Testis (tissue), 3 donors: ENCODE results near the gene GALNT18. TPM values are rescaled to one million over a fixed set of nuclear protein-coding genes. Genes with fewer than 3 reads are reported as not detected.

ENCODE experiments used
- DNase-seq: peaks from one replicate; pipeline ENCODE4 v3.0.0-alpha.2; 2019
- H3K27ac ChIP-seq, 2 donors: fragments of 200-600 bp; sonication (generic); one replicate each; pipeline ENCODE4 v1.5.1; 2019
- H3K27me3 ChIP-seq: fragments of 200-600 bp; sonication (generic); one replicate; pipeline ENCODE4 v1.5.1; 2019
- H3K36me3 ChIP-seq: fragments of 200-600 bp; sonication (generic); one replicate; pipeline ENCODE4 v1.5.1; 2017; ENCODE audit warnings: low read depth; ENCODE audit errors: missing control alignments
- H3K4me1 ChIP-seq: fragments of 200-600 bp; sonication (generic); one replicate; pipeline ENCODE4 v1.5.1; 2019
- H3K4me3 ChIP-seq, 2 donors: fragments of 200-600 bp; sonication (generic); one replicate each; pipeline ENCODE4 v1.5.1; 2017 to 2019
- H3K9me3 ChIP-seq: fragments of 200-600 bp; sonication (generic); one replicate; pipeline ENCODE4 v1.5.1; 2017
- CTCF ChIP-seq, 3 experiments: fragments of 450-650 bp in 2 of 3; fragments of 200-600 bp in 1 of 3; sonication (generic) in 1 of 3; IDR thresholded peaks; one replicate each; pipeline ENCODE4 v1.5.1; 2016 to 2019; ENCODE audit warnings: antibody characterized with exemption in 3 of 3, mild to moderate bottlenecking in 2 of 3, moderate library complexity in 1 of 3
- POLR2A ChIP-seq: fragments of 450-650 bp; IDR thresholded peaks from one replicate; pipeline ENCODE4 v1.6.1; 2017; ENCODE audit warnings: antibody characterized with exemption, mild to moderate bottlenecking, moderate library complexity
- WGBS, 2 donors: methylation state at CpG; one replicate each; pipeline ENCODE4 v1.1.5; 2018; 5-methylcytosine and 5-hydroxymethylcytosine counted together
- intact Hi-C: fragments of 100-400 bp; cut with DNase I; formaldehyde crosslinking; loops from one replicate; pipeline ENCODE4 v1.15.1; 2023; ENCODE audit warnings: low total_unique reads
- polyA plus RNA-seq: library from polyadenylated mRNA; stranded (reverse); fragments of 350-450 nt; fragmentation: Illumina TruSeq; extraction: RNeasy Lipid Tissue Mini Kit (QIAGEN cat#74804); gene quantifications from one replicate; pipeline ENCODE4 v1.2.3, GENCODE V29; 2014; ENCODE audit warnings: low read depth, low replicate concordance; ENCODE audit not compliant: insufficient read depth
- total RNA-seq, 2 donors: library from RNA; depleted of rRNA; stranded (reverse); fragments of >200 nt; gene quantifications; one replicate each; pipeline ENCODE4 v1.2.3, GENCODE V29; 2016

Gene GALNT18
- total and polyA plus RNA-seq, 3 donors from 2014 or later, result 39.2 to 106 (median 73.9) TPM

- no peak for TF ChIP-seq POLR2A
- no peak for TF ChIP-seq CTCF (IDR thresholded peaks at IDR 0.05)
Observed at GRCh38 chr11:11588891-11589290, 32.9 kb downstream of the GALNT18 start.

GRCh38 chr11:11588243-11588642 lies 33.6 kb downstream of the GALNT18 start:
- H3K36me3 ChIP-seq, result no peaks in the 10 kb centered on the region
- H3K4me1 ChIP-seq, result no peaks in the 10 kb centered on the region

More at GRCh38 chr11:11588891-11589290, 32.9 kb downstream of the GALNT18 start:
- Histone ChIP-seq H3K4me3 (no peak overlapping the region), H3K27me3 (no peaks in the 10 kb centered on the region), H3K9me3 (no peaks in the 10 kb centered on the region), H3K27ac (no peak overlapping the region), H3K36me3 (no peaks in the 10 kb centered on the region), H3K4me1 (no peaks in the 10 kb centered on the region)
- intact Hi-C loops, result no loop called here
- WGBS, 2 donors, result 31 to 75% methylated on average over 1 of the region's 1 CpG
- no peak for DNase-seq

GRCh38 chr11:11587122-11587521 lies 34.7 kb downstream of the GALNT18 start:
- Histone ChIP-seq H3K27me3 (no peaks in the 10 kb centered on the region), H3K27ac (no peak overlapping the region), H3K4me1 (no peaks in the 10 kb centered on the region), H3K36me3 (no peaks in the 10 kb centered on the region), H3K9me3 (no peaks in the 10 kb centered on the region), H3K4me3 (no peak overlapping the region)
- no peak for DNase-seq
- TF ChIP-seq POLR2A, result no peak
- no peak for TF ChIP-seq CTCF (IDR thresholded peaks at IDR 0.05)
- intact Hi-C loops, result no loop called here
- WGBS, 2 donors, result 93 to 94% methylated on average over 4 of the region's 4 CpGs

More at GRCh38 chr11:11588243-11588642, 33.6 kb downstream of the GALNT18 start:
- TF ChIP-seq CTCF (IDR thresholded peaks at IDR 0.05) (no peak), POLR2A (no peak)
- intact Hi-C loops, result no loop called here
- no peak overlapping the region for H3K4me3 ChIP-seq
- no peak for DNase-seq
- H3K27me3 ChIP-seq, result no peaks in the 10 kb centered on the region
- H3K9me3 ChIP-seq, result no peaks in the 10 kb centered on the region
- WGBS, 2 donors, result 83 to 87% methylated on average over 2 of the region's 2 CpGs
- H3K27ac ChIP-seq, result no peak overlapping the region

- Histone ChIP-seq H3K9me3 (no peaks in the 10 kb centered on the region), H3K27ac (no peak overlapping the region)
- DNase-seq, result no peak
Observed at GRCh38 chr11:11586465-11586864, 35.3 kb downstream of the GALNT18 start.

More at GRCh38 chr11:11586465-11586864, 35.3 kb downstream of the GALNT18 start:
- Histone ChIP-seq H3K27me3 (no peaks in the 10 kb centered on the region), H3K4me3 (no peak overlapping the region), H3K4me1 (peaks cover under 1% of the 10 kb centered on the region), H3K36me3 (no peaks in the 10 kb centered on the region)
- TF ChIP-seq CTCF (IDR thresholded peaks at IDR 0.05) (no peak), POLR2A (no peak)
- intact Hi-C loops, result no loop called here
- 93 to 94% methylated on average over 7 of the region's 7 CpGs for WGBS, 2 donors
